H1 (cell line): ENCODE measurements around the gene ZYG11B. TPM values are rescaled to one million over a fixed set of nuclear protein-coding genes. Genes with fewer than 3 reads are reported as not detected.

ENCODE experiments used
- CTCF ChIA-PET: fragments of 300-600 bp; sonication (Branson Sonifier 250); formaldehyde crosslinking; loops from one replicate; lab custom pipeline; 2021; ENCODE audit not compliant: partially characterized antibody; lab: Charles Lee
- POLR2A ChIA-PET: fragments of 300-600 bp; sonication (Branson Sonifier 250); formaldehyde crosslinking; loops from one replicate; lab custom pipeline; 2021; ENCODE audit warnings: inconsistent platforms; ENCODE audit not compliant: partially characterized antibody; lab: Charles Lee
- DNase-seq, 2 experiments: peaks; one replicate each; pipeline versions ENCODE4 v3.0.0 to v3.0.0-alpha.2; 2010 to 2022; ENCODE audit warnings: low spot score in 2 of 2, low read depth in 1 of 2, mixed read lengths in 1 of 2
- FAIRE-seq: peaks from 2 replicates; lab custom pipeline; 2011; peaks lifted over from hg19 to GRCh38; lab: Jason Lieb, UNC
- H2AFZ ChIP-seq: 2 replicates; pipeline ENCODE4 v1.8.1; 2012; ENCODE audit warnings: low read length, inconsistent platforms
- H2AK5ac ChIP-seq: 2 replicates; pipeline ENCODE4 v1.6.1; 2013; ENCODE audit warnings: low read depth, low read length
- H2BK120ac ChIP-seq: replicated peaks from 2 replicates; pipeline ENCODE3; 2013; ENCODE audit warnings: low read depth, low read length, inconsistent platforms
- H2BK12ac ChIP-seq: 2 replicates; pipeline ENCODE4 v1.6.1; 2013; ENCODE audit warnings: low read depth, low read length
- H2BK15ac ChIP-seq: 2 replicates; pipeline ENCODE4 v1.6.1; 2013; ENCODE audit warnings: low read length
- H2BK20ac ChIP-seq: 2 replicates; pipeline ENCODE4 v1.6.1; 2013; ENCODE audit warnings: low read length
- H2BK5ac ChIP-seq: 2 replicates; pipeline ENCODE4 v1.6.1; 2013; ENCODE audit warnings: low read depth, low read length
- H3K14ac ChIP-seq: 2 replicates; pipeline ENCODE4 v1.6.1; 2013; ENCODE audit warnings: inconsistent platforms; ENCODE audit not compliant: insufficient read length
- H3K18ac ChIP-seq: 2 replicates; pipeline ENCODE4 v1.6.1; 2013; ENCODE audit warnings: low read length; ENCODE audit errors: extremely low read depth
- H3K23ac ChIP-seq: 2 replicates; pipeline ENCODE4 v1.6.1; 2013; ENCODE audit warnings: inconsistent platforms; ENCODE audit not compliant: insufficient read length
- H3K23me2 ChIP-seq: 2 replicates; pipeline ENCODE4 v1.6.1; 2013; ENCODE audit warnings: low read depth, low read length
- H3K27ac ChIP-seq: 2 replicates; pipeline ENCODE4 v1.6.1; 2011; ENCODE audit warnings: low read depth, low read length, inconsistent platforms
- H3K27me3 ChIP-seq, 4 experiments: replicated peaks in 1 of 4; 1 replicate in 1 of 4; 2 replicates in 3 of 4; pipeline versions ENCODE4 v1.6.1 to v1.8.1; 2011 to 2013; ENCODE audit warnings: low read length in 3 of 4, mild to moderate bottlenecking in 3 of 4, inconsistent platforms in 2 of 4, mixed read lengths in 2 of 4, moderate library complexity in 1 of 4; ENCODE audit not compliant: control insufficient read depth in 3 of 4, insufficient read depth in 3 of 4; ENCODE audit errors: extremely low read depth in 1 of 4
- H3K36me3 ChIP-seq, 4 experiments: 2 replicates each; pipeline versions ENCODE4 v1.6.1 to v1.8.1; 2011 to 2013; ENCODE audit warnings: mild to moderate bottlenecking in 4 of 4, low read length in 3 of 4, moderate library complexity in 2 of 4, control low read depth in 1 of 4, inconsistent platforms in 1 of 4; ENCODE audit not compliant: insufficient read depth in 4 of 4, control insufficient read depth in 2 of 4
- H3K4ac ChIP-seq: replicated peaks from 2 replicates; pipeline ENCODE3; 2013; ENCODE audit warnings: low read length, low read depth, mixed read lengths, inconsistent platforms; ENCODE audit not compliant: insufficient read length
- H3K4me1 ChIP-seq, 4 experiments: replicated peaks in 1 of 4; 1 replicate in 1 of 4; 2 replicates in 3 of 4; pipeline versions ENCODE4 v1.6.1 to v1.8.1; 2011 to 2013; ENCODE audit warnings: low read length in 3 of 4, inconsistent platforms in 2 of 4, mixed read lengths in 1 of 4; ENCODE audit not compliant: insufficient read depth in 4 of 4, control insufficient read depth in 3 of 4
- H3K4me2 ChIP-seq, 2 experiments: 2 replicates each; pipeline versions ENCODE4 v1.6.1 to v1.8.1; 2011 to 2013; ENCODE audit warnings: low read depth in 2 of 2, low read length in 2 of 2, control low read depth in 1 of 2, inconsistent platforms in 1 of 2, mild to moderate bottlenecking in 1 of 2; ENCODE audit not compliant: insufficient read depth in 1 of 2
- H3K4me3 ChIP-seq, 4 experiments: fragments of 200-600, 300-600 bp in 1 of 4; sonication (generic), shearing (Covaris generic), sonication (Bioruptor Twin) in 1 of 4; 2 replicates each; pipeline versions ENCODE4 v1.5.1 to v1.8.1; 2011 to 2016; ENCODE audit warnings: low read length in 4 of 4, low read depth in 3 of 4, control low read depth in 2 of 4, inconsistent platforms in 2 of 4, mild to moderate bottlenecking in 2 of 4, mixed read lengths in 1 of 4, moderate library complexity in 1 of 4; ENCODE audit not compliant: insufficient read depth in 2 of 4; ENCODE audit errors: extremely low read depth in 1 of 4
- H3K56ac ChIP-seq: replicated peaks from 2 replicates; pipeline ENCODE3; 2013; ENCODE audit warnings: low read depth, mild to moderate bottlenecking, mixed read lengths, low read length, inconsistent platforms; ENCODE audit not compliant: insufficient read length
- H3K79me1 ChIP-seq: 2 replicates; pipeline ENCODE4 v1.6.1; 2013; ENCODE audit warnings: low read depth, low read length, control low read depth
- H3K79me2 ChIP-seq, 2 experiments: 2 replicates each; pipeline versions ENCODE4 v1.6.1 to v1.8.1; 2012 to 2013; ENCODE audit warnings: low read length in 2 of 2, mild to moderate bottlenecking in 2 of 2, inconsistent platforms in 1 of 2; ENCODE audit not compliant: insufficient read depth in 2 of 2, control insufficient read depth in 1 of 2
- H3K9ac ChIP-seq, 4 experiments: replicated peaks in 1 of 4; 1 replicate in 1 of 4; 2 replicates in 3 of 4; pipeline versions ENCODE4 v1.6.1 to v1.8.1; 2011 to 2013; ENCODE audit warnings: low read depth in 3 of 4, low read length in 3 of 4, control low read depth in 2 of 4, mild to moderate bottlenecking in 2 of 4, moderate library complexity in 2 of 4, inconsistent platforms in 1 of 4; ENCODE audit errors: extremely low read depth in 1 of 4
- H3K9me3 ChIP-seq, 2 experiments: 2 replicates each; pipeline versions ENCODE4 v1.6.1 to v1.8.1; 2012 to 2013; ENCODE audit warnings: mild to moderate bottlenecking in 2 of 2, moderate library complexity in 2 of 2, control low read depth in 1 of 2, inconsistent platforms in 1 of 2, low read depth in 1 of 2, low read length in 1 of 2, mixed read lengths in 1 of 2; ENCODE audit not compliant: insufficient read depth in 2 of 2
- H4K20me1 ChIP-seq, 2 experiments: replicated peaks in 1 of 2; 2 replicates each; pipeline versions ENCODE3 to v1.8.1; 2011 to 2013; ENCODE audit warnings: inconsistent platforms in 2 of 2, low read length in 2 of 2, mild to moderate bottlenecking in 1 of 2; ENCODE audit not compliant: insufficient read depth in 2 of 2, control insufficient read depth in 1 of 2
- H4K5ac ChIP-seq: 2 replicates; pipeline ENCODE4 v1.6.1; 2013; ENCODE audit warnings: low read length, low read depth, mixed read lengths, inconsistent platforms; ENCODE audit not compliant: insufficient read length
- H4K8ac ChIP-seq: 2 replicates; pipeline ENCODE4 v1.8.0; 2013; ENCODE audit warnings: mild to moderate bottlenecking, moderate library complexity, low read length, inconsistent platforms; ENCODE audit not compliant: insufficient read depth; ENCODE audit errors: extremely low read depth
- H4K91ac ChIP-seq: replicated peaks from 2 replicates; pipeline ENCODE3; 2013; ENCODE audit warnings: low read length, mixed read lengths, inconsistent platforms; ENCODE audit not compliant: insufficient read length
- BACH1 ChIP-seq: IDR thresholded peaks from 2 replicates; pipeline ENCODE4 v1.6.1; 2012; ENCODE audit warnings: low read length, improper control_type of control experiment
- CBX5 ChIP-seq: fragments of 300-800, 300-1000 bp; sonication (generic); IDR thresholded peaks from 2 replicates; pipeline ENCODE4 v1.7.1; 2016; ENCODE audit warnings: antibody characterized with exemption, low read length, low read depth
- JUND ChIP-seq: IDR thresholded peaks from 2 replicates; pipeline ENCODE4 v1.6.1; 2011; ENCODE audit warnings: mild to moderate bottlenecking, improper control_type of control experiment, low read length
- KDM4A ChIP-seq: IDR thresholded peaks from one replicate; pipeline ENCODE4 v1.7.1; 2012; ENCODE audit warnings: low read depth, mild to moderate bottlenecking, moderate library complexity, low read length, inconsistent platforms; ENCODE audit not compliant: severe bottlenecking
- RBBP5 ChIP-seq: IDR thresholded peaks from 2 replicates; pipeline ENCODE4 v1.7.1; 2012; ENCODE audit warnings: low read depth, mild to moderate bottlenecking, inconsistent platforms, low read length, moderate library complexity, borderline replicate concordance
- SIN3A ChIP-seq, 2 experiments: IDR thresholded peaks in 1 of 2; conservative IDR thresholded peaks in 1 of 2; 2 replicates each; pipeline ENCODE4 v1.6.1; 2011 to 2012; ENCODE audit warnings: low read length in 2 of 2, improper control_type of control experiment in 1 of 2, low read depth in 1 of 2, mild to moderate bottlenecking in 1 of 2
- SP1 ChIP-seq: IDR thresholded peaks from 2 replicates; pipeline ENCODE4 v1.6.1; 2011; ENCODE audit warnings: low read depth, low read length
- WGBS, 2 experiments: shearing (Covaris generic) in 1 of 2; methylation state at CpG; one replicate each; pipeline versions ENCODE4 v1.1.6 to v1.1.7; 2013 to 2015; ENCODE audit warnings: low lambda C conversion rate in 2 of 2, mixed read lengths in 2 of 2, inconsistent platforms in 1 of 2, low coverage in 1 of 2, missing lambda C conversion rate in 1 of 2; ENCODE audit not compliant: insufficient replicate concordance in 2 of 2, insufficient coverage in 1 of 2, insufficient read length in 1 of 2; ENCODE audit errors: extremely low coverage in 1 of 2, missing lambda C conversion rate in 1 of 2; 5-methylcytosine and 5-hydroxymethylcytosine counted together
- polyA plus RNA-seq, 7 experiments: library from polyadenylated mRNA; depleted of rRNA in 3 of 7; stranded (reverse) in 5 of 7; unstranded in 2 of 7; fragments of >200 nt in 5 of 7; fragments of 200-250 nt in 2 of 7; gene quantifications; 1 replicate in 5 of 7; 2 replicates in 1 of 7; 4 replicates in 1 of 7; pipeline versions ENCODE4 v1.2.1 to v1.2.3, GENCODE V29; 2011 to 2013; ENCODE audit warnings: missing spikeins in 2 of 7, mixed read lengths in 2 of 7
- total RNA-seq: library from RNA; stranded (reverse); fragmentation: NEBNext Ultra II Directional; extraction: Animal tissue kit (Norgen Biotek cat#: 25700); gene quantifications from 2 replicates; pipeline ENCODE4 v1.2.1, GENCODE V29; 2021

ZYG11B gene
- total and polyA plus RNA-seq, 2 of the 8 experiments (the other 6 are each of a cell fraction or from before 2014, with no cell fraction given), result 4.4 to 20.9 TPM

- FAIRE-seq, result no peak
- H3K23me2 ChIP-seq, result no peaks in the 10 kb centered on the region
- TF ChIP-seq RBBP5, result no peak
- no peak for TF ChIP-seq JUND
- no peak for TF ChIP-seq KDM4A
- TF ChIP-seq SIN3A (conservative IDR thresholded peaks at IDR 0.05 in 1 of 2, IDR thresholded peaks at IDR 0.05 in 1 of 2; ENCODE audit: low read depth in 1 of 2, low read length in 2 of 2), result no peak
- no peak for TF ChIP-seq CBX5
- TF ChIP-seq BACH1, result no peak
- TF ChIP-seq SP1, result no peak
- H3K27ac ChIP-seq, result no peak overlapping the region
- H4K20me1 ChIP-seq, result no peaks in the 10 kb centered on the region
- no peak for DNase-seq
- H3K79me1 ChIP-seq, result no peaks in the 10 kb centered on the region
- no peaks in the 10 kb centered on the region for H3K27me3 ChIP-seq
- no peak overlapping the region for H2BK12ac ChIP-seq
- WGBS, 2 experiments, result 85% methylated on average over 2 of the region's 2 CpGs; no CpG with 5 or more reads in 1 of the 2 experiments
- no peaks in the 10 kb centered on the region for H3K4me1 ChIP-seq
- no peaks in the 10 kb centered on the region for H3K79me2 ChIP-seq
- no peak overlapping the region for H2AFZ ChIP-seq
- ChIA-PET CTCF (no interaction called here), POLR2A (interaction anchor here (0.8 kb wide), 1 partner anchor 59 kb away, joined by 3 read pairs; no protein-coding TSS in a partner anchor)
- H2BK5ac ChIP-seq, result no peak overlapping the region
- no peak overlapping the region for H3K4ac ChIP-seq
- H4K8ac ChIP-seq, result no peak overlapping the region
- no peak overlapping the region for H3K56ac ChIP-seq
- H2BK20ac ChIP-seq, result no peak overlapping the region
- no peak overlapping the region for H4K91ac ChIP-seq
- H4K5ac ChIP-seq, result no peak overlapping the region
- H3K18ac ChIP-seq, result no peak overlapping the region
- no peak overlapping the region for H2AK5ac ChIP-seq
- no peak overlapping the region for H3K4me2 ChIP-seq
- peaks cover 0 to 7% of the 10 kb centered on the region in 2 experiments; a peak in 1 of 4 replicates for H3K9me3 ChIP-seq
- H3K23ac ChIP-seq, result no peak overlapping the region
- H2BK120ac ChIP-seq, result no peak overlapping the region
- no peak overlapping the region for H3K14ac ChIP-seq
- H3K4me3 ChIP-seq, result no peak overlapping the region
- H3K9ac ChIP-seq, result no peak overlapping the region
- H2BK15ac ChIP-seq, result no peak overlapping the region
- H3K36me3 ChIP-seq, result no peaks in the 10 kb centered on the region
Observed at GRCh38 chr1:52867087-52867863, 141.0 kb downstream of the ZYG11B start.
